H9 (cell line): ENCODE results near the gene GPRIN1. TPM values are rescaled to one million over a fixed set of nuclear protein-coding genes. Genes with fewer than 3 reads are reported as not detected.

Experiments
- DNase-seq: peaks from one replicate; pipeline ENCODE4 v3.0.0-alpha.2; 2017
- H2AFZ ChIP-seq: one replicate; pipeline ENCODE4 v1.6.1; 2013; ENCODE audit warnings: mild to moderate bottlenecking, low read length, control low read depth, moderate library complexity
- H2AK5ac ChIP-seq: 2 replicates; pipeline ENCODE4 v1.6.1; 2013; ENCODE audit warnings: low read length, control low read depth, mixed read lengths; ENCODE audit not compliant: insufficient read length
- H2BK120ac ChIP-seq: one replicate; pipeline ENCODE4 v1.6.1; 2013; ENCODE audit warnings: low read depth, mild to moderate bottlenecking, low read length, control low read depth, inconsistent platforms; ENCODE audit not compliant: poor library complexity, severe bottlenecking
- H2BK12ac ChIP-seq: 2 replicates; pipeline ENCODE4 v1.6.1; 2013; ENCODE audit warnings: low read length, control low read depth, mixed read lengths, low read depth; ENCODE audit not compliant: insufficient read length
- H2BK15ac ChIP-seq: 2 replicates; pipeline ENCODE4 v1.6.1; 2013; ENCODE audit warnings: low read depth, low read length, control low read depth
- H2BK20ac ChIP-seq: one replicate; pipeline ENCODE4 v1.6.1; 2013; ENCODE audit warnings: low read depth, mild to moderate bottlenecking, low read length, control low read depth, inconsistent platforms; ENCODE audit not compliant: poor library complexity, severe bottlenecking
- H2BK5ac ChIP-seq: 2 replicates; pipeline ENCODE4 v1.6.1; 2013; ENCODE audit warnings: low read length, control low read depth, mixed read lengths; ENCODE audit not compliant: insufficient read length
- H3K14ac ChIP-seq: 2 replicates; pipeline ENCODE4 v1.6.1; 2013; ENCODE audit warnings: low read length, control low read depth; ENCODE audit not compliant: insufficient read depth
- H3K18ac ChIP-seq: 2 replicates; pipeline ENCODE4 v1.6.1; 2013; ENCODE audit warnings: low read depth, mild to moderate bottlenecking, mixed read lengths, low read length, control low read depth; ENCODE audit not compliant: insufficient read length
- H3K23ac ChIP-seq: 2 replicates; pipeline ENCODE4 v1.6.1; 2013; ENCODE audit warnings: low read length, control low read depth, mixed read lengths, low read depth; ENCODE audit not compliant: insufficient read length
- H3K23me2 ChIP-seq: 2 replicates; pipeline ENCODE4 v1.6.1; 2013; ENCODE audit warnings: low read depth, mild to moderate bottlenecking, mixed read lengths, low read length, control low read depth; ENCODE audit not compliant: insufficient read length, poor library complexity, severe bottlenecking
- H3K27ac ChIP-seq: 2 replicates; pipeline ENCODE4 v1.5.1; 2013; ENCODE audit warnings: low read length, control low read depth, mixed read lengths, low read depth; ENCODE audit not compliant: insufficient read length
- H3K27me3 ChIP-seq: 2 replicates; pipeline ENCODE4 v1.6.1; 2013; ENCODE audit warnings: low read length, control low read depth, inconsistent platforms; ENCODE audit not compliant: insufficient read depth
- H3K4ac ChIP-seq: 2 replicates; pipeline ENCODE4 v1.6.1; 2013; ENCODE audit warnings: low read depth, mild to moderate bottlenecking, control low read depth, inconsistent platforms, low read length, moderate library complexity
- H3K4me1 ChIP-seq: 2 replicates; pipeline ENCODE4 v1.6.1; 2013; ENCODE audit warnings: low read length, control low read depth, inconsistent platforms; ENCODE audit not compliant: insufficient read depth
- H3K4me2 ChIP-seq: 2 replicates; pipeline ENCODE4 v1.6.1; 2013; ENCODE audit warnings: low read length, control low read depth, mixed read lengths; ENCODE audit not compliant: insufficient read length, insufficient read depth
- H3K56ac ChIP-seq: 2 replicates; pipeline ENCODE4 v1.6.1; 2013; ENCODE audit warnings: low read depth, mild to moderate bottlenecking, mixed read lengths, low read length, control low read depth; ENCODE audit not compliant: insufficient read length
- H3K79me1 ChIP-seq: 2 replicates; pipeline ENCODE4 v1.6.1; 2013; ENCODE audit warnings: low read depth, mild to moderate bottlenecking, moderate library complexity, low read length, control low read depth, inconsistent platforms; ENCODE audit not compliant: insufficient read depth, poor library complexity, severe bottlenecking
- H3K79me2 ChIP-seq: 2 replicates; pipeline ENCODE4 v1.6.1; 2013; ENCODE audit warnings: low read length, control low read depth, inconsistent platforms; ENCODE audit not compliant: insufficient read depth
- H3K9ac ChIP-seq: 2 replicates; pipeline ENCODE4 v1.6.1; 2013; ENCODE audit warnings: low read length, control low read depth, mixed read lengths; ENCODE audit not compliant: insufficient read length; ENCODE audit errors: extremely low read depth
- H3K9me3 ChIP-seq: one replicate; pipeline ENCODE4 v1.6.1; 2013; ENCODE audit warnings: low read depth, low read length, inconsistent platforms; ENCODE audit not compliant: control insufficient read depth
- H3T11ph ChIP-seq: one replicate; pipeline ENCODE4 v1.6.1; 2013; ENCODE audit warnings: mild to moderate bottlenecking, low read length, control low read depth, inconsistent platforms
- H4K20me1 ChIP-seq: one replicate; pipeline ENCODE4 v1.6.1; 2013; ENCODE audit not compliant: control insufficient read depth, insufficient read length, insufficient read depth
- H4K5ac ChIP-seq: 2 replicates; pipeline ENCODE4 v1.6.1; 2013; ENCODE audit warnings: low read depth, mild to moderate bottlenecking, mixed read lengths, low read length, control low read depth; ENCODE audit not compliant: insufficient read length
- H4K8ac ChIP-seq: replicated peaks from 2 replicates; pipeline ENCODE4 v1.6.1; 2013; ENCODE audit warnings: low read length, control low read depth, mixed read lengths, low read depth; ENCODE audit not compliant: insufficient read length
- H4K91ac ChIP-seq: 2 replicates; pipeline ENCODE4 v1.6.1; 2013; ENCODE audit warnings: low read depth, mild to moderate bottlenecking, moderate library complexity, mixed read lengths, low read length, control low read depth; ENCODE audit not compliant: insufficient read length
- H3K27ac Mint-ChIP-seq, 3 experiments: 2 replicates in 2 of 3; 3 replicates in 1 of 3; pipeline ENCODE4 v1.8.0; 2020 to 2021; ENCODE audit warnings: mixed read lengths in 3 of 3, mild to moderate bottlenecking in 1 of 3, moderate library complexity in 1 of 3
- H3K27me3 Mint-ChIP-seq: 2 replicates; pipeline ENCODE4 v1.8.0; 2021; ENCODE audit warnings: low read depth, mild to moderate bottlenecking, moderate library complexity, mixed read lengths
- H3K36me3 Mint-ChIP-seq, 3 experiments: 2 replicates in 2 of 3; 3 replicates in 1 of 3; pipeline ENCODE4 v1.8.0; 2020 to 2021; ENCODE audit warnings: low read depth in 3 of 3, mixed read lengths in 3 of 3; ENCODE audit not compliant: insufficient read depth in 1 of 3
- H3K4me1 Mint-ChIP-seq, 2 experiments: 2 replicates each; pipeline ENCODE4 v1.8.0; 2020; ENCODE audit warnings: mixed read lengths in 2 of 2
- H3K4me3 Mint-ChIP-seq, 2 experiments: 2 replicates in 1 of 2; 3 replicates in 1 of 2; pipeline ENCODE4 v1.8.0; 2020 to 2021; ENCODE audit warnings: mild to moderate bottlenecking in 2 of 2, mixed read lengths in 2 of 2, moderate library complexity in 1 of 2
- H3K9me3 Mint-ChIP-seq, 2 experiments: 2 replicates in 1 of 2; 3 replicates in 1 of 2; pipeline ENCODE4 v1.8.0; 2020; ENCODE audit warnings: mild to moderate bottlenecking in 2 of 2, mixed read lengths in 2 of 2, moderate library complexity in 1 of 2
- WGBS: extraction: QIAGEN DNeasy Blood & Tissue Kit; methylation state at CpG from one replicate; pipeline ENCODE4 v1.1.7; 2013; ENCODE audit warnings: missing lambda C conversion rate, low lambda C conversion rate, mixed read lengths; ENCODE audit not compliant: insufficient read length; ENCODE audit errors: extremely low coverage; 5-methylcytosine and 5-hydroxymethylcytosine counted together
- total RNA-seq: library from RNA; stranded (reverse); gene quantifications from 2 replicates; pipeline ENCODE4 v1.2.1, GENCODE V29; 2021
- TF ChIP-seq, protein P1 (sequence below): fragments of 200-600 bp; sonication (generic); conservative IDR thresholded peaks from 3 replicates; pipeline ENCODE4 v1.8.0; 2021; ENCODE audit warnings: antibody characterized with exemption, mild to moderate bottlenecking

GPRIN1 gene
- total RNA-seq, 1 experiment from 2014 or later, result 10.8 TPM

DNA sequence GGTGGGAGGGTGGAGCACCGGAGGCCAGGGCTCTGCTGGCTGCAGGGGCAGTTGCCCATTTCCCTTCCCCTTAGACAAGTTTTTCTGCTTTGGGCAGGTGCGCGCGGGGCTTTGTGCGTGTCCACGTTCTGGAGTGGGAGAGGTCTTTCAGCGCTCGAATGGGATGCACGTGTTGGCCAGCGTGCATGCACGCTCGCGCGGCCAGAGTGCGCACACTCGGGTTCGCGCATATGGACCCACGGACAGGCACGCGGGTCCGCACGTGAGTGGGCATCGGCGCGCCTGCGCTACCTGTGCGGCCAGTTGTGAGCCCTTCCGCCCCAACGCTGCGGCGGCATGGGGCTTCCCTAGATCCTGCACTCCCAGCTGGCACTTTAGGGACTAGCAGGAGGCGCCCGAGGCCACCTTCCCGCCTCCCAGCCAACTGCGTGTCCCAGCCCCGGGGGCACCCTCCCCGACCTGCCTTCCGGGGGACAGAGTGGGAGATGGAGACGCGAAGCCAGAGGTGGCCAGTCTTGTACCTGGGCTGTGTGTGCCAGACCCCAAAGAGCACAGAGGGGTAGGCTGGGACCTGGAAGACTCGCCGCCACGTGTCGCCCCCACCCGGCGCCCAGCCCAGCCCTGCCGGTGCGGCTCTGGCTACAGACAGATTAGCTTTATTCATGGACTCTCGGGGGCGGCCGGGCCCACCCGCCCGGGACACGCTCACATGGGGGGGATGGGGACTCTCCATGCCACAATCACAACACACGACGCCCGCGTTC is 9.8 kb upstream of the GPRIN1 start:
- Mint-ChIP-seq H3K27ac (no peak overlapping the region), H3K27me3 (peaks cover 82% of the 10 kb centered on the region), H3K9me3 (no peaks in the 10 kb centered on the region), H3K36me3 (no peaks in the 10 kb centered on the region), H3K4me3 (peak overlapping the region; percentile 51 to 78; a peak in 4 of 5 replicates), H3K4me1 (peaks cover 6 to 25% of the 10 kb centered on the region in 2 experiments; a peak in 3 of 4 replicates)
- peaks cover 6% of the 10 kb centered on the region for H3K23me2 ChIP-seq
- peak; percentile 61 for DNase-seq
- H3K9me3 ChIP-seq, result no peaks in the 10 kb centered on the region
- no peak overlapping the region for H4K5ac ChIP-seq
- H3K27me3 ChIP-seq, result peaks cover 2% of the 10 kb centered on the region; the same call in 1 of the 2 replicates
- H3K9ac ChIP-seq, result no peak overlapping the region
- WGBS, result no CpG with 5 or more reads among the region's 59 CpGs
- H4K8ac ChIP-seq, result no peak overlapping the region
- no peak overlapping the region for H2BK20ac ChIP-seq
- H3K18ac ChIP-seq, result no peak overlapping the region
- H3K27ac ChIP-seq, result no peak overlapping the region
- no peak overlapping the region for H3T11ph ChIP-seq
- no peak overlapping the region for H2BK12ac ChIP-seq
- no peaks in the 10 kb centered on the region for H4K20me1 ChIP-seq
- H2BK15ac ChIP-seq, result no peak overlapping the region
- H3K14ac ChIP-seq, result no peak overlapping the region
- no peak overlapping the region for H2AFZ ChIP-seq
- no peak overlapping the region for H3K23ac ChIP-seq
- TF ChIP-seq, protein P1, sequence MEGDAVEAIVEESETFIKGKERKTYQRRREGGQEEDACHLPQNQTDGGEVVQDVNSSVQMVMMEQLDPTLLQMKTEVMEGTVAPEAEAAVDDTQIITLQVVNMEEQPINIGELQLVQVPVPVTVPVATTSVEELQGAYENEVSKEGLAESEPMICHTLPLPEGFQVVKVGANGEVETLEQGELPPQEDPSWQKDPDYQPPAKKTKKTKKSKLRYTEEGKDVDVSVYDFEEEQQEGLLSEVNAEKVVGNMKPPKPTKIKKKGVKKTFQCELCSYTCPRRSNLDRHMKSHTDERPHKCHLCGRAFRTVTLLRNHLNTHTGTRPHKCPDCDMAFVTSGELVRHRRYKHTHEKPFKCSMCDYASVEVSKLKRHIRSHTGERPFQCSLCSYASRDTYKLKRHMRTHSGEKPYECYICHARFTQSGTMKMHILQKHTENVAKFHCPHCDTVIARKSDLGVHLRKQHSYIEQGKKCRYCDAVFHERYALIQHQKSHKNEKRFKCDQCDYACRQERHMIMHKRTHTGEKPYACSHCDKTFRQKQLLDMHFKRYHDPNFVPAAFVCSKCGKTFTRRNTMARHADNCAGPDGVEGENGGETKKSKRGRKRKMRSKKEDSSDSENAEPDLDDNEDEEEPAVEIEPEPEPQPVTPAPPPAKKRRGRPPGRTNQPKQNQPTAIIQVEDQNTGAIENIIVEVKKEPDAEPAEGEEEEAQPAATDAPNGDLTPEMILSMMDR, result no peak
- H3K79me1 ChIP-seq, result no peaks in the 10 kb centered on the region
- no peak overlapping the region for H4K91ac ChIP-seq
- H2BK120ac ChIP-seq, result no peak overlapping the region
- no peak overlapping the region for H2AK5ac ChIP-seq
- no peak overlapping the region for H2BK5ac ChIP-seq
- H3K4me2 ChIP-seq, result peak overlapping the region; percentile 5
- H3K4ac ChIP-seq, result no peak overlapping the region
- H3K4me1 ChIP-seq, result no peaks in the 10 kb centered on the region
- H3K79me2 ChIP-seq, result no peaks in the 10 kb centered on the region
- H3K56ac ChIP-seq, result no peak overlapping the region
